NCI-H146 (cell line): ENCODE measurements around the gene BLACAT1.
"Not testable (repeated sequence)": the region's sequence is repeated elsewhere in the genome, so short reads cannot be mapped to it uniquely, and the experiment has no call there.

Experiments used
- DNase-seq: peaks from one replicate; lab custom pipeline; 2025; lab: John Stamatoyannopoulos, UW

The BLACAT1 gene

DNA sequence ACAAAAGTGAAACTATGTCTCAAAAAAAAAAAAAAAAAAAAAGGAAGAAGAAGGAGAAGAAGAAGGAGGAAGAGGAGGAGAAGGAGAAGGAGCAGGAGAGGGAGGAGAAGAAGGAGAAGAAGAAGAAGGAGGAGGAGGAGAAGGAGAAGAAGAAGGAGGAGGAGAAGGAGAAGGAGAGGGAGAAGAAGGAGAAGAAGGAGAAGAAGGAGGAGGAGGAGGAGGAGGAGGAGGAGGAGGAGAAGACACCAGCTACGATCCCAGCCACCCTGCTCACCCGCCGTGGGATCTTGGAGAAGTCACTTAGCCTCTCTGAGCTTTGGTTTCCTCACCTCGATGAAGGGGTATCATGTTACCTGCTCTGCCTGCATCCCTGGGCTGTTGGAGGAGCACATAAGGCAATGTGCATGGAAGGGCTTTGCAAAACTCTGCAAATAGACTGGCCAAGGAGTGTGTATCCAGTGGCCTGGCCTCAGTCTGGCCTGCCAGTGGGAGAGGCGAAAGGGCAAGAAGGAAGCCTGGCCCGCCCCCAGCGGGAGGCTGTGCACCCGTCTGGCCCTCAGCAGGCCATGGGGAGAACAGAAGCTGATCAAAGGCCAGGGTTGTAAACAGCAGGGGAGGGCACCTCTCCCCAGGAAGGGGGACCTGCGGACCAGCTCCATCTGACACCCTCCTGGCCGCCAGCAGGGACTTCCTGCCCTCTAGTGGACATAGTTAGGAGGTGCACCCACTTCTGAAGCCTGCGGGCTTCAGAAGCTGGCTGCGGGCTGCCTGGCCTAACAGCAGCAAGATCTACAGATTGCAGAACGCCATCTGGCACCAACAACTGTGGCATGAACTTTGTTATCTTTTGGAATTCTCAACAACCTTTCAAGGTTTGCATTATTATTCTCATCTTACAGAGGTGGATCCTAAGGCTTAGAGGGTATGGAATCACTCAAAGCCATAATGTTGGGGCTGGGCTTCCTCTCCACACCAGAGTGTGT is 29.4 kb upstream of the BLACAT1 start:
- peak; percentile 87 for DNase-seq

DNA sequence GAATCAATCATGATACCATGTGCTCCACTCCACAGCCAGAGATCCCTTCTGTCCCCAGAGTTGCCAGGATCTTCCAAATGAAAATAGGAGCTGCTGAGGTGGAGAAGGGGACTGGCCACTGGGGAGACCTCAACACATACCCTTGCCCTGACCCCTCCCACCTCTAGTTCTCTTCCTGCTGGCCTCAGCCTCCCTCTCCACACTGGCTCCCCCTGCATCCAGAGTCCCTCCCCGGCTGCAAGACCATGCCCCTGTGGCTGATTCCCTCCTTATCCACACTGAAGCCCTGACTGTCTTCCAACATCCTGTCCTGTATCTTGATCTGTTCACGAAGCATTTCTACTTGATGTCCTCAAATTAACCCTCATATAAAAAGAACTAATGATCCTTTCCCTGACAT is 27.5 kb upstream of the BLACAT1 start:
- no peak for DNase-seq

DNA sequence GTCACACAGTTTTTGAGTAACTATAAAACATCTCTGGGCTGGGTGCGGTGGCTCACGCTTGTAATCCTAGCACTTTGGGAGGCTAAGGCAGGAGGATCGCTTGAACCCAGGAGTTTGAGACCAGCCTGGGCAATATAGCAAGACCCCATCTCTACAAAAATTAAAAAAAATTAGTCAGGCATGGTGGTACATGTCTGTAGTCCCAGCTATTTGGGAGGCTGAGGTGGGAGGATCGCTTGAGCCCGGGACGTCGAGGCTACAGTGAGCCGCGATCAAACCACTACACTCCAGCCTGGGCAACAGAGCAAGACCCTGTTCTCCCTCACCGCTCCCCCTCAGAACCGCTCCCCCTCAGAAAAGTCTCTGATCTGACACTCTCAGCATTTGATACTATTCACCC is 26.7 kb upstream of the BLACAT1 start:
- DNase-seq, result not testable (repeated sequence)

DNA sequence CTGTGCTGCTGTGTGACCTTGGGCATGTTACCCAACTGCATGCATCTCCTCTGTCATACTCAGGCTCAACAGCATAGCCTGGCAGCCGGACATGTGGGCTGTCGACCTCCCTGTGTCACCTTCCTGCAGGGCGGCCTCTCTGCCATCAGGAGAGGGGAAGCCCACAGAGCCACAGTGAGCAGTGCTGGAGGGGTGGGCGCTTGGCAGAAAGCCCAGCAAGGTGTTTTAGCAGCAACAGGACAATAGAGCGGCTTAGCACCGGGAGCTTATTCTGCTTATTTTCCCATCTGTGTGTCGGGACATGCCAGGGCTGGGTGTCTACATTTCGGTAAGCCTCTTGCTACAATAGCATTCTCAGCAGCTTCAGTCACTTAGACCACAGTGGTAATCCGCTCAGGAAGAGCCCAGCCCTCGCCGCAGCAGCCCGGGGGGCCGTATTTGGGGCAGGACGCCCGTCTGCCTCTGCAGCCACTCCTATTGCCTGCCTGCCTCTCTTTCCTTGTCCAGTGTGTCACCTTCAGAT is 25.8 kb upstream of the BLACAT1 start:
- DNase-seq, result peak; percentile 20

DNA sequence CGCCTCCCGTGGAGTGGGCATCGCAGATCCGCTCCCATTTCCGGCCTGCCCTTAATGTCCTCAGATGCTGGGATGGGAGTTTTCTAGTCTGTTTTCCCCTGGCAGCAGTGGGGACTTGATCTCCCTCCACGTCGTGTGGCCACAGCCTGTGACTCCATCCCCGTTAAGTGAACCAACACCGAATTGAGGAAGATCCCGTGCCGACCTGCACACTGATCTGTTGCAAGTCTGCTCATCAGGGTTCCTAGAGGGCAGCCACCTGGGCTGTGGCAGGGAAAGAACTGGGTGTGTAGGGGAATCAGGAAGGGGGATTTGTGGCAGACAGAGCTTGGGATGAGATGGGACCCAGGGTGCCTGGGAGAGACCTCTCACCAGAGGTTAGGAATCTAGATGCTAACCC is 25.4 kb upstream of the BLACAT1 start:
- no peak for DNase-seq

DNA sequence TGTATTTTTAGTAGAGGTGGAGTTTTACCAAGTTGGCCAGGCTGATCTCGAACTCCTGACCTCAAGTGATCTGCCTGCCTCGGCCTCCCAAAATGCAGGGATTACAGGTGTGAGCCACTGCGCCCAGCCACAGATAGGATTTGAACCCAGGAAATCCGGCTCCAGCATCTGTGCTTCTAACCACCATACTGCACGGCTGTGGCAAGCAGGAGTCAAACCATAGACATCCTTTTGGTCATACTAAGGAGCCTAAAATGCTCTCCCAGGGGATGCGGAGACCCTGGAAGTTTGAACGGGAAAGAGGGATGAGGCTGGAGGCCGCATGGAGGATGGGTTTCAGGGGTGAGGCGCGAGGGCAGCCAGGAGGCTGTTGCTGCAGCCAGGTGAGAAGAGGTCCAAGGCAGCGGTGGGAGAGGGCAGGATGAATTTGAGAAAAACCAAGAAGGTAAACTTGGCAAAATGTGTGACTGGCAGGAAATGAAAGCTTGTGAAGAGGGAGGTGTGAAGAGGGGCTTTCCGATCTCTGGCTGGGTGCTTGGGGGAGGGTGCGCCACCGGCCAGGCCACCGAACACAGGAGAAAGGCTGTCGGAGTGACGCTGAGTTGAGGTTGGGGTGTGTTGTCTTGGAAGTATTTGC is 24.6 kb upstream of the BLACAT1 start:
- no peak for DNase-seq

DNA sequence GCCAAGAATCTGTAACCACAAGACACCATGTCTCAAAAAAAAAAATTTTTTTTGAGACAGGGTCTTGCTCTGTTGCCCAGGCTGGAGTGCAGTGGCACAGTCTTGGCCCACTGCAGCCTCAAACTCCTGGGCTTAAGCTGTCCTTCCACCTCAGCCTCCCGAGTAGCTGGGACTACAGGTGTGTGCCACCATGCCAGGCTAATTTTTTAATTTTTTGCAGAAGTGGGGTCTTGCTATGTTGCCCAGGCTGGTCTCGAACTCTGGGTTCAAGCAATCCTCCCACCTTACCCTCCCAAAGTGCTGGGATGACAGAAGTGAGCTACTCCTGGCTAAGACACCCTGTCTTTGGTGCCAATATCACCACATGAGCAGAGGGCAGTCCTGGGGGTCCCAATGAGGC is 23.1 kb upstream of the BLACAT1 start:
- DNase-seq, result not testable (repeated sequence)

DNA sequence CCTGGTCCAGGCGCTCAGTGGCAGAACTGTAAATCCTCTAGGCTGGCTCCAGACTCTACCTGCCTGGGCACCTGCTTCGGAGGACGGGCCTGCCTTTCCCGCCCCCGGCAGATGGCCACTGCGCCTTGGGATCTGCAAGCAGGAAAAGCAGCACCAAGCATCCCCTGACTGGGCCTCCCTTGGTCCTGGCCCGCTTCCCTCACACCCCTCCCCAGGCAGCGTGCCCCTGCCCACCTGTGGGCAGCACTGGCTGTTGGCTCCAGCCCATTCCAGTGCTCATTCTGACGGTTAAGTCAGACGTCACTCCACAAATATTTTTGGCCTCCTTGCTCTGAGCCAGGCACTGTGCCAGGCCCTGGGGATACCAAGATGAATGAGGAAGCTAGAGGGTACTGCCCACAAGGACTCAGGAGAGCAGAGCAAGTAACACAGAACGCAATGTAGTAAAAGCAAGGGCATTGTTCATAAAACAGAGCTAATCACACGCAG is 22.0 kb upstream of the BLACAT1 start:
- no peak for DNase-seq

DNA sequence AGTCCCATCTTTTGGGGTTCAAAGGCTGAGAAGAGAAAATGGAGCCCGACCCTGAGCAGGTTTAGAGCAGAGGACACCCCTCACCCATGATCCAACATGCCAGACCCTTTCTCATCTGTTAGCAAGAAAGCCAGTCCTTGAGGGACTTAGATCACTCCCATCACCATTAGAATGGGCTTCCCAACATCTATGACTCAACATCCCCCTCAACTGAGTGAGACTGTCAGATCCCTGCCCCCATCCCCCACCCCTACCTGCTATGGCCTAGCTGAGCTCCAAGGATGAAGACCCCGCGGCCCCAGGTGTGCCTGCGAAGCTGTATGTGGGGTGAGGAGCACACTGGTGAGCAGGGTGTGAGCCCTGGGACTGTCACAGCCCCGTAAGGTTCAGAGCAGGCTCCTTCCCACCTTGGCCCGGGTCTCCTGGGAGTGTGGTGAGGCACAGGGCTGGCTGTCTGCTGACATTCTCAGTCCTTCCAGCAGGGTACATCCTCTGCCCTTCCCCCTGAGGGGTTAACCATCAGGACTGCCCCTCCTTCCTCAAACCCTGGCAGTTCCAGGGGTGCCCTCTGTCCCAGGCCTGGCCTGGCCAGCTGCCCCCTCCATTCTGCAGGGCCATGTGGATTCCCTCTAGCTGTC is 21.4 kb upstream of the BLACAT1 start:
- no peak for DNase-seq

DNA sequence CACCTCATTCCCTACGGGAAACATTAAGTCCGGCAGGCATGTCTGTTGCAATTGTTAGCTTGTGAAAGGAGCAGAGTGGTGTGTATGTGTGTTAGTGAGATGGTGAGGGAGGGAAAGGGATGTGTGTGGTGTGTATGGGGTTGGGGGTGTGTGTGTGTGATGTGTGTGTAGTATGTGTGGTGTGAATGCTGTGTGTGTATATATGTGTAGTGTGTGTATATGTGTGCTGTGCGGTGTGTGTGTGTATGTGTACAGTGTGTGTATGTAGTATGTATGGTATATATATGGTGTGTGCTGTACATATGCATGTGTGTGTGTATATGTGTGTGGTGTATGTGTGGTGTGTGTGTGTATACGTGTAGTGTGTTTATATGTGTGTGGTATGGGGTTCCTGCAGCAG is 20.8 kb upstream of the BLACAT1 start:
- no peak for DNase-seq

DNA sequence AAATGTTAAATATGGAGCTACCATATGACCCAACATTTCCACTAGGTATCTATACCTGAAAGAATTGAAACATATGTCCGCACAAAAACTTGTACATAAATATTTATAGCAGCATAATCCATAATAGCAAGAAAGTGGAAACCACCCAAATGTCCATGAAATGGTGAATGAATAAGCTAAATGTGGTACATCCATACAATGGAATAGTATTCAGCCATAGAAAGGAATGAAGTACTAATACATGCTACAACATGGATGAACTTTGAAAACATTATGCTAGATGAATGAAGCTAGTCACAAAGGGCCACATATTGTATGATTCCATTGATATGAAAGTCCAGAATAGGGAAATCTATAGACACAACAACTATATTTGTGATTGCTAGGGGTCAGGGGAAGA is 20.0 kb upstream of the BLACAT1 start:
- no peak for DNase-seq

DNA sequence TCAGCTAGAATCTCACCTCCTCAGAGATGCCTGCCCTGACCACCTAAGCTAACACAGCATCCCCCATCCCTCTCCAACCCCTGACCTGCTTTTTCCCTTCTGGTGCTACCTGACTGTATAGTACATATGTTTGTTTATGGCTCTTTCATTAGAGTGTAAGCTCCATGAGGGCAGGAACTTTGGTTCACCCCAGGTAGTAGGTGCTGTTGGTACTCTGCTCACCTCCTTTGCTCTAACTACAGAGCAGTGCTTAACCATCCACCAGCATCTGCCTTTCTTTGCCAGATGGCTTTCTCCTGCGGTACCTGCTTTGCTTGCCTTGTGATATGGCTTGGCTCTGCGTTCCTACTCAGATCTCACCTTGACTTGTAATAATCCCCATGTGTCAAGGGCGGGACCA is 18.7 kb upstream of the BLACAT1 start:
- DNase-seq, result no peak

DNA sequence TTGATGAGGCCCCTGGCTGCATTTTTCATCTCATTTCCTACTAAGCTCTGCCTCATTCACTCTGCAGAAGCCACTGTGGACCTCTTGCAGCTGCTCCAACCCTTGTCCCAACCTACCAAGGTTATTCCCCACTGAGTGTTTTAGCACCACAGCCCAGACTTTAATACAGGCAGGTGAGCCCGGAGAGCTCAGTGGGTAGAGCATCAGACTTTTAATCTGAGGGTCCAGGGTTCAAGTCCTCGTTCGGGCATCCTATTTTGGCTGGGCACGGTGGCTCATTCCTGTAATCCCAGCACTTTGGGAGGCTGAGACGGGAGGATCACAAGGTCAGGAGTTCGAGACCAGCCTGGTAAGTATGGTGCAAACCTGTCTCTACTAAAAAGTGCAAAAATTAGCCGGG is 18.1 kb upstream of the BLACAT1 start:
- DNase-seq, result no peak

DNA sequence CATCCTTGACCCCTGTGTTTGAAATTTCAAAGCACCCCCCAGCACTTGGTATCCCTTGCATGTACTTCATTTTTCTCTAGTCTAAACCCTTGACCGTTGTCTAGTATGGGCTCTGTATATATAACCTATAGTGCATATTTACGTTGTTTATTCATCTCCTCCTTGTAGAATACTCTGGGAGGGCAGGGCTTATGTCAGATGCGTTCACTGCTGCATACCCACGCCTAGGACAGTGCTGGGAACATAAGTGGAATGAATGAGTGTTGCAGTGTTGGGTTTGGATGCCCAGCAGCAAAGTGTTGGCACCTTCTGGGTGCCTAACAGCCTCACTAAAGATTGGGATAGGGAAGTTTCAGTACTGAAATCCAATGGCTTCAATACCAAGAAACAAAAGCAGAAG is 17.6 kb upstream of the BLACAT1 start:
- no peak for DNase-seq

DNA sequence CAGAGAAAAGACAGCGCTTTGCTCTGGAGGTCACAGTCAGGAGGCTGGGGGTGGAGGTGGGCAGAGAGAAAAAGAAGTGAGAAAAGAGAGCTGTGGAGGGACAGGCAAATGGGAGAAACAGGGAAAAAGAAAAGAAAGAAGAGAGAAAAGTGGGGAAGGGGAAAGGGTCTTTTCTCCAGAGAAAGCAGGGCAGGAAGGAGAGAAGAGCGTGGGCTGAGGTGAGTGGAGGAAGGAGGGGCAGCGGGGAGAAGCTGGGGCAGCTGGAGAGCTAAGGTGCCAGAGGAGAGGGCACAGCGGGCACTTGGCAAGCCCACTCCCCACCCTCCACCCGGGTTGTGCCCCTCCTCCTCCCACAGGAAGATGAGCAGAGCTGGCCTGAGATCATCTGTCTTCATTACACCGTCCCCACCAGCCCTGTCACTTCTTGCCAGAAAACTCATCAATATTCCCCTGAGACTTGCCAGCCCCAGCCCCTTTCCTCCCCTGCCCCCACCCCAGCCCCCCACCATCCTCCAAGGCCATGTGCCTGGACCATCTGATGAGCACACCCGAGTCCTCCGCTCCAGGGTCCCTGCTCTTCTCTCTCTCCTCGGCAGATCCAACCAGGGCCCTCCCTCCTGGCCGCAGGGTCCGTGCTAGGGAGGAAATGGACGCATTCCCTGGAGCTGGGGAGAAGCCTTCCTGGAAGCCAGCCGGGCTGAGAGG is 17.0 kb upstream of the BLACAT1 start:
- DNase-seq, result no peak

DNA sequence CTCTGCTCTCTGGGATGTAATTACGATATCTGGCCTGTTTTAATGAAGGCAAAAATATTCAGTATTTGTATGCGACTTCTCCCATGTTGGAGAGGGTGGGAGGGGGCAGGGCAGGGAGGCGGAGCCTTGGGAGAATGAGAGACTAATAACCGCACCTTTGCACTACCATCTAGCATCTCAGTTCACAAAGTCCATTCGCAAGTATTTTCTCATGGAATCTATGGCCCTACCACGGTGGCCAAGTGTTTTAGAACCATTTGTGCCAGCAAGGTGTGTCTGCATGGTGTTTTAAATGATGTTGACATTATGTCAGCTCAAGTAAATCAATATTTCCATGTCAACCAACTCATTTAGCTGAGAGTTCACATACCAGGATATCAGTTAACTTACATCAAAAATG is 14.3 kb upstream of the BLACAT1 start:
- peak; percentile 35 for DNase-seq

DNA sequence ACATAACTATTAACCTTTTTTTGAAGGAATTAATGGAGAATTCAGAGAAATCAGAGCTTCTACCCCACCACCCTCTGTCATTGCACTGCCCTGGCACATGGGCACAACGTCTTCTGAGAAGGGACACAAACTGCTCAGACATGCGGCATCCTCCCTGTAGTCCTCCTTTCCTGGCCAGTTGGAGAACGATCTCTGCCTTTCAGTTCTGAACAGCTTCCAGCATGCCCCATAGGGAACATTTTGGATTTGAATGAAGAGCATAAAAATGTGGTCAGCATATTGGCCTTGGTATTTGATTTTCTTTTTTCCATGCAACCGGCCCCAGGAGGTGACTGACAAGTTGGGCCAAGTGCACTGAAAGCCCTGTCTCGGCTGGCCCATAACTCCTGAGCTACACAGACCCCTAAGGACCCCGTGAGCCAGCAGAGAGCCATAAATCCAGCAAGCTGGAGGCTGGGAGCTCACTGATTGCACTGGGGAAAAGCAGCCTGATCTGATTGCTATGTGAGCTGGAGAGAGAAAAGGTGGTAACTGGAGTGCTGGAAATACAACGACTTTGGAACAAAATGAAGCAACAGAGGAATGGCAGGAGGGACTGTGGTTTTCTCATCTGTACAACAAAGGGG is 10.9 kb upstream of the BLACAT1 start:
- DNase-seq, result no peak

DNA sequence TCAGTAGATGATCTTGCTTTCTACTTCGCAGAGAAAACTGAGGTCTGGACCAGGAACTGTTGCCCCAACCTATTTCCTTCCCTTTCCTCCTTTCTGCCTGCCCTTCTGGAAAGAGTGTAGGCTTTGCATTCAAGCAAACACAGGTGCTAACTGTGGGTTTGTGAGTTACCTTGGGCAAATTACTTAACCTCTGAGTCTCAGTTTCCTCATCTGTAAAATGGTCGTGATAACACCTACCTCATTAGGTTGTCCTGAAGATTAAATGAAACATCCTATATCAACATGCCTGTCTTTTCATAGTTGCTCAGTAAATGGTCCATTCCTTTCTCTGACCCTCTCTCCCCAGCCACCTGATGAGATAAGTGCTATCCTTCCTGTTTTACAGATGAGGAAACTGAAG is 9.5 kb upstream of the BLACAT1 start:
- no peak for DNase-seq

DNA sequence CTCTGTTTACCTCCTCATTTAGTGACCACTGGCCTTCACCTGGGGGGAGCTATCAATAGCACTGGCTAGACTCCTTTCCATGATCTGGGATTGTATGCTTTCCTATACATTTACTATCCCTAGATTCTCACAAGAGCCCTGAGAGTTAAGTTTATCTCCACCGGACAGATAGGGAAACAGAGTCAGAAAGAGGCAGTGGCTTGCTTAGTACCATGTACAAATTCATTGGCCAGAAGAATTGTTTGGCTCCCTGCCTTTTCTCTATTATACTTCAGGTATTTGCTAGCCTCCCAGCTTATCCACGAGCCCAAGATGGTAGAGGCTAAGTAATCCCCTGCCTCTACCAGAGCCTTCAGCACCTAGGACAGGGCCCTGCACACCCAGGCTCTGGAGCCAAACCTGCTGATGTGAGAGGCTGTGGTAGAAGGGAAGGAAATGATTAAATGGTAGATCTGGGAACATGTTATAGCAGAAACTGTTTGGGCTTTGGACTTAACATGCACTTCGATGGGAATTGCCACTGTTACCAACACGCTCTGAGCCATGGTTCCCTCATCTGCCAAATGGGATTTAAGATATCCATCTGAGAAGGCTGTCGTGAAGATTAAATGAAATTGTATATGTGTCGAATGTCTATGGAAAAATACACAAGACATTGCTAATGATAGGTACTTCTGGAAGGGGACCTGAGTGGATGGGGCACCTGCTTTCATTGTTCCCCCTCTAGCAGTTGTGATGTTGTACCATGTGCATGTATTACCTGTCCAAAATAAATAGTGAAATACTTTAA is 3.1 kb upstream of the BLACAT1 start:
- no peak for DNase-seq

DNA sequence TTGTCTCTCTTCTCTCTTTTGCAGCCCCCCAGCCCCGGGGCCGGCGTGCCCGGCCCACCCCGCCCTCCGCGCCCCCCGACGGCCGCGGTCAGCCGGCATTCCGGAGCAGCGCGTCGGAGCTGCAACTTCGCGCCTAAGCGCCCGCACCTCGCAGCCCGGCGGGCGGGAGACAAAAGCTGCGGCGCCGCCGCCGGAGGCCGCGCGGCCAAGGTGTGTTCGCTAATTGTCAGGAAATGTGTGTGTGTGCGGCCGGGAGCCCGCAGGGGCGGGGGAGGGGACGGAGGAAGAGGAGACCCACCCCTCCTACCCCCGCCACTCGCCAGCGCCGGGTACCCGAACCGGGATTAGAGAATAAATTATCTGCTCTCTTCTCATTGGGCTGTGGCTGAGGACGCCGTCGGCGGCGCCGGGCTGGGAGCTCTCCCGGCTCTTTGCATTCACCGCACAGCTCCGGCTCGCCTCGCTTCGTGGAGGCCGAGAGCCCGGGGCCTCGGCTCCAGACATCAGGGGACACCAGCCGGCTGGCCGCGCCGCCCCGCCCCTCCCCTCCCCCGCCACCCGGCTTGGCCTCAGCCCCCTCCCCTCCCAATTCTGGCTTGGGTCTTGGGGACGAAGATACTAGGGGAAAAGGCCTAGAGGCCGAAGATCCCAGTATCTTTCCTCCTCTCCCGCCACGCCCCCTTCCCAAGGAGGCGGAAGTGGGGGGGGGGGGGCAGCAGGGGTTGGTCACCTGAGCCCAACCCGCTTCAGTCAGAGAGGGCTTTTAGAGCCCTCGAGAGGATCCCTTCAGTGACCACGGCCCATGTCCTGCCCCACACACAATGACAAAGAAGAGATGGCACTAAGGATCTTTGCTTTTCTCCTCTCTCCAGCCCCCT is 1.3 kb upstream of the BLACAT1 start:
- DNase-seq, result peak; percentile 90
